ENCODE data around the gene PLA2G4B. TPM values are rescaled to one million over a fixed set of nuclear protein-coding genes. Genes with fewer than 3 reads are reported as not detected.

The PLA2G4B gene
- polyA plus RNA-seq, 1 donor (not counting 4 experiments of a cell fraction or from before 2014, with no cell fraction given), result 8.6 TPM

GRCh38 chr15:41854443-41854842 is 15.8 kb downstream of the PLA2G4B start:
- TF ChIP-seq EZH2 (IDR thresholded peaks at IDR 0.05; ENCODE audit: low read length) (no peak), CTCF (optimal IDR thresholded peaks at IDR 0.05 in 1 of 3, IDR thresholded peaks at IDR 0.05 in 1 of 3, conservative IDR thresholded peaks at IDR 0.05 in 1 of 3; ENCODE audit: extremely low read depth in 1 of 3, insufficient read depth in 2 of 3, low read length in 3 of 3) (no peak)
- Histone ChIP-seq H3K9me1 (ENCODE audit: control insufficient read depth, extremely low read depth, insufficient read depth, low read length) (no peaks in the 10 kb centered on the region), H3K4me1 (ENCODE audit: control insufficient read depth, extremely low read depth, insufficient read depth, low read length) (peaks cover 10% of the 10 kb centered on the region), H3K4me3 (ENCODE audit: control insufficient read depth in 2 of 3, extremely low read depth in 1 of 3, insufficient read depth in 2 of 3, low read depth in 1 of 3, low read length in 3 of 3) (no peak overlapping the region), H3K9me3 (ENCODE audit: control insufficient read depth, low read depth, low read length) (no peaks in the 10 kb centered on the region), H3K9ac (ENCODE audit: control insufficient read depth, extremely low read depth, insufficient read depth, low read length) (no peak overlapping the region), H3K27ac (ENCODE audit: control insufficient read depth, insufficient read depth, low read length) (no peak overlapping the region), H3K27me3 (ENCODE audit: control insufficient read depth, extremely low read depth, insufficient read depth, low read length) (peaks cover 16% of the 10 kb centered on the region), H3K79me2 (ENCODE audit: control insufficient read depth, insufficient read depth, low read length) (no peaks in the 10 kb centered on the region), H2AFZ (ENCODE audit: control insufficient read depth, low read length) (no peak overlapping the region), H3K4me2 (ENCODE audit: control insufficient read depth, extremely low read depth, insufficient read depth, low read depth, low read length) (no peak overlapping the region), H4K20me1 (ENCODE audit: control insufficient read depth, extremely low read depth, insufficient read depth, low read length) (no peaks in the 10 kb centered on the region), H3K36me3 (ENCODE audit: control insufficient read depth in 2 of 2, extremely low read depth in 1 of 2, insufficient read depth in 2 of 2, low read length in 2 of 2) (no peaks in the 10 kb centered on the region)
- no peak for DNase-seq (ENCODE audit: low read depth, low spot score)
- FAIRE-seq, result no peak
- dilution Hi-C loops (cut with MboI; ENCODE audit: extremely low pct_ligation_motif_present, low sequenced_read_pairs), result no loop called here

- H3K4me3 ChIP-seq (ENCODE audit: control insufficient read depth in 2 of 3, extremely low read depth in 1 of 3, insufficient read depth in 2 of 3, low read depth in 1 of 3, low read length in 3 of 3), result no peak overlapping the region
- FAIRE-seq, result no peak
- H3K4me2 ChIP-seq (ENCODE audit: control insufficient read depth, extremely low read depth, insufficient read depth, low read depth, low read length), result no peak overlapping the region
- H3K27me3 ChIP-seq (ENCODE audit: control insufficient read depth, extremely low read depth, insufficient read depth, low read length), result peaks cover 16% of the 10 kb centered on the region
- H3K9ac ChIP-seq (ENCODE audit: control insufficient read depth, extremely low read depth, insufficient read depth, low read length), result no peak overlapping the region
- H3K27ac ChIP-seq (ENCODE audit: control insufficient read depth, insufficient read depth, low read length), result no peak overlapping the region
- TF ChIP-seq EZH2 (IDR thresholded peaks at IDR 0.05; ENCODE audit: low read length) (no peak), CTCF (optimal IDR thresholded peaks at IDR 0.05 in 1 of 3, IDR thresholded peaks at IDR 0.05 in 1 of 3, conservative IDR thresholded peaks at IDR 0.05 in 1 of 3; ENCODE audit: extremely low read depth in 1 of 3, insufficient read depth in 2 of 3, low read length in 3 of 3) (no peak)
- H3K36me3 ChIP-seq (ENCODE audit: control insufficient read depth in 2 of 2, extremely low read depth in 1 of 2, insufficient read depth in 2 of 2, low read length in 2 of 2), result no peaks in the 10 kb centered on the region
- dilution Hi-C loops (cut with MboI; ENCODE audit: extremely low pct_ligation_motif_present, low sequenced_read_pairs), result no loop called here
- H4K20me1 ChIP-seq (ENCODE audit: control insufficient read depth, extremely low read depth, insufficient read depth, low read length), result no peaks in the 10 kb centered on the region
- H3K9me3 ChIP-seq (ENCODE audit: control insufficient read depth, low read depth, low read length), result no peaks in the 10 kb centered on the region
- H3K4me1 ChIP-seq (ENCODE audit: control insufficient read depth, extremely low read depth, insufficient read depth, low read length), result peaks cover under 1% of the 10 kb centered on the region
- H2AFZ ChIP-seq (ENCODE audit: control insufficient read depth, low read length), result no peak overlapping the region
- DNase-seq (ENCODE audit: low read depth, low spot score), result no peak
- H3K79me2 ChIP-seq (ENCODE audit: control insufficient read depth, insufficient read depth, low read length), result no peaks in the 10 kb centered on the region
- H3K9me1 ChIP-seq (ENCODE audit: control insufficient read depth, extremely low read depth, insufficient read depth, low read length), result no peaks in the 10 kb centered on the region
These were observed 16.8 kb downstream of the PLA2G4B start for GRCh38 chr15:41855261-41855961.

Measured in keratinocyte (primary cell).